ENCODE measurements around the gene SCAP.
A peak's percentile ranks its signal among the peaks of the same experiment; 100 is the strongest.

Gene SCAP

GRCh38 chr3:47412842-47413520 is 62.8 kb downstream of the SCAP start:
- DNase-seq: no peak

DNA sequence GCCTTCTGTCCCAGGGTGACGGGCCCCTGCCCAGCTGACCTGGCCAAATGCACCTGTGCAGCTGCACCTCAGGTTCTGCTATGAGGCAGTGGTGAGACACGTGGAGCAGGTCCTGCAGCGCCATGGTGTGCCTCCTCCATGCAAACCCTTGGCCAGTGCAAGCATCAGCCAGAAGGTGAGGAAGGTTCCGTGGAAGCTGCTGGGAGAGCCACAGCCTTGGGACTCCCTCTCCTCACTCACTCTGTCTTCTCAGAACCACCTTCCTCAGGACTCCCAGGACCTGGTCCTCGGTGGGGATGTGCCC is 63.3 kb downstream of the SCAP start:
- DNase-seq: no peak

GRCh38 chr3:47411696-47412452 is 63.9 kb downstream of the SCAP start:
- DNase-seq: no peak

GRCh38 chr3:47410801-47411646 is 64.7 kb downstream of the SCAP start:
- no peak for DNase-seq

DNA sequence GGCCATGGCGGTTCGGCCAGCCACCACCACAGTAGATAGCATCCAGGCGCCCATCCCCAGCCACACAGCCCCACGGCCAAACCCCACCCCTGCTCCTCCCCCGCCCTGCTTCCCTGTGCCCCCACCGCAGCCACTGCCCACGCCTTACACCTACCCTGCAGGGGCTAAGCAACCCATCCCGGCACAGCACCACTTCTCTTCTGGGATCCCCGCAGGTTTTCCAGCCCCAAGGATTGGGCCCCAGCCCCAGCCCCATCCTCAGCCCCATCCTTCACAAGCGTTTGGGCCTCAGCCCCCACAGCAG is 65.4 kb downstream of the SCAP start:
- no peak for DNase-seq

- no peak for DNase-seq
Observed at GRCh38 chr3:47409688-47410416, 65.9 kb downstream of the SCAP start.

DNA sequence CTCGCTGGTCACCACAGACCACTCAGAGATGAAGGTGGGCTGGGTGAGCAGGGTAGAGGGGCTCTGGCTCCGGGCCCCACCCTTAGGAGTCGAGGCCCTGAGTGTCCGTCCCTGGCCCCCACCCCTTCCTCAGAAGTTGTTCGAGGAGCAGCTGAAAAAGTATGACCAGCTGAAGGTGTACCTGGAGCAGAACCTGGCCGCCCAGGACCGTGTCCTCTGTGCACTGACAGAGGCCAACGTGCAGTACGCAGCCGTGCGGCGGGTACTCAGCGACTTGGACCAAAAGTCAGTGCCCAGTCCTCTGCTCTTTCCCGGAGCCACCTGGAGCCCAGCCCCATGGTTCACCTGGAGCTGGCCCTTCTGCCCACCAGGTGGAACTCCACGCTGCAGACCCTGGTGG is 66.5 kb downstream of the SCAP start:
- DNase-seq: no peak

DNA sequence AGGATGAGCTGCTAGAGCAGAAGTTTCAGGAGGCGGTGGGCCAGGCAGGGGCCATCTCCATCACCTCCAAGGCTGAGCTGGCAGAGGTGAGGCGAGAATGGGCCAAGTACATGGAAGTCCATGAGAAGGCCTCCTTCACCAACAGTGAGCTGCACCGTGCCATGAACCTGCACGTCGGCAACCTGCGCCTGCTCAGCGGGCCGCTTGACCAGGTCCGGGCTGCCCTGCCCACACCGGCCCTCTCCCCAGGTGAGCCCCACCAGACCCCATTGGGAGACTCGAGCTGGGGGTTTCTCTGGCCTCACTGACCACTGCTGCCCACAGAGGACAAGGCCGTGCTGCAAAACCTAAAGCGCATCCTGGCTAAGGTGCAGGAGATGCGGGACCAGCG is 66.9 kb downstream of the SCAP start:
- DNase-seq: no peak

GRCh38 chr3:47407896-47408838 is 67.6 kb downstream of the SCAP start:
- DNase-seq: no peak

GRCh38 chr3:47407237-47407636 is 68.5 kb downstream of the SCAP start:
- DNase-seq: no peak

- DNase-seq: no peak
Observed at GRCh38 chr3:47406762-47407149, 69.0 kb downstream of the SCAP start.

DNA sequence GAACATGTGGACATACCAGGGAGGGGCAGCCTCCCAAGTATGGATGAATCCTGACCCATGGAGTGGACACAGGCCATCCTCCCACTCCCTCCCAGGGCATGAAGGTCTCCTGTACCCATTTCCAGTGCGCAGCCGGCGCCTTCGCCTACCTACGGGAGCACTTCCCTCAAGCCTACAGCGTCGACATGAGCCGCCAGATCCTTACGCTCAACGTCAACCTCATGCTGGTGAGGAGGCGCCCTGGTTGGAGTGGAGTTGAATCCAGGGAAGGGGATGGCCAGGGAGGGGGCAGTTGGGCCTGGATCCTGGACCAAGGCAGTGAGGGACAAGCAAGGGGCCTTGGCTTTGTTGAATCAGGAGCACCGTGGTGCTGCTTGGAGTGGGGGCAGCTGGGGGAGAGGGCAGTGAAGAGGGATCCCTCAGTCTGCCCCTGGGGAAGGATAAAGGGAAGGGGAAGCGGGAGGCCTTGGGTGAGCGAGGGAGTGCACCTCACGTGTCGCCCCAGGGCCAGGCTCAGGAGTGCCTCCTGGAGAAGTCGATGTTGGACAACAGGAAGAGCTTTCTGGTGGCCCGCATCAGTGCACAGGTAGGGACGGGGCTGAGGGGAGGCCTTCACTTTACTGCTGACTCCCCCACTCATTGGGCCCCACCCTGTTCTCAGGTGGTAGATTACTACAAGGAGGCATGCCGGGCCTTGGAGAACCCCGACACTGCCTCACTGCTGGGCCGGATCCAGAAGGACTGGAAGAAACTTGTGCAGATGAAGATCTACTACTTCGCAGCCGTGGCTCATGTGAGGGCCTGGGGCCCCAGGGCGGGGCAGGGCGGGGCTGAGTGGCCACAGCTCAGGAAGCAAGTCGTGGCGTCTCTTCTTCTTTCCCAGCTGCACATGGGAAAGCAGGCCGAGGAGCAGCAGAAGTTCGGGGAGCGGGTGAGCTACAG is 69.7 kb downstream of the SCAP start:
- DNase-seq: no peak

DNA sequence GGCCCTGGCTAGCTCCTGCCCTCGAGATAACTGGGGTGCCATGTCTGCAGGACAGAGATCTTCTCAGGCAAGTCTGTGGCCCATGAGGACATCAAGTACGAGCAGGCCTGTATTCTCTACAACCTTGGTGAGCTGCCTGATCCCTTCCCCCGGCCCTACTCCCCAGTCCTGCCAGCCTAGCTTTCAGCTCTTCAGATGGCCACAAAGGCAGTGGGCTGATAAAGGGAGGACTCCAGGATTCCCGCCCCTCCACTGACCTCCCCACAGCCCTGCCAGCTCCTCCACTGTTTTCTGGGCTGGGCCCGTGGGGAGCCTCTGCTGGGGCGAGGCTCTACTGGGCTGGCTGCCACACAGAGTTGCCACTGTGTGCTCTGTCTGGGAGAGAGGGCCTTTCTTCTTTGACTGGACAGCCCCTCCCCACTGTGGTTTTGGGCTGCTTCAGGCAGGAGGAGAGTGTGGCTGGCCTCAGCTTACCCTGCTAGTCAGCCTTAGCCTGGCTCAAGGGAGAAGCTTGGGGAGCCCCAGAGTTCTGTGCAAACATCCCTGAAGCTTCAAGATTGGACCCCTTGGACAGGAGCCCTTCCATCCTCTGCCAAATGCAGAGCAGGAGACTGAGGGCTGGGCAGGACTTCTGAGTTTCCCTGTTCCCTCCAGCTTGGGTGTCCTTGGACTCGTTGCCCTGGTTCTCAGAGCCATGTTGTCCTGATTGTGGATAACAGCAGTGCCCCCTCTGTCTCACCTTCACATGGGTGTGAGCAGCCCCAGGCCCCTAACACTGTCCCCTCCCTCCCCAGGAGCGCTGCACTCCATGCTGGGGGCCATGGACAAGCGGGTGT is 70.6 kb downstream of the SCAP start:
- peak; percentile 50 for DNase-seq

DNA sequence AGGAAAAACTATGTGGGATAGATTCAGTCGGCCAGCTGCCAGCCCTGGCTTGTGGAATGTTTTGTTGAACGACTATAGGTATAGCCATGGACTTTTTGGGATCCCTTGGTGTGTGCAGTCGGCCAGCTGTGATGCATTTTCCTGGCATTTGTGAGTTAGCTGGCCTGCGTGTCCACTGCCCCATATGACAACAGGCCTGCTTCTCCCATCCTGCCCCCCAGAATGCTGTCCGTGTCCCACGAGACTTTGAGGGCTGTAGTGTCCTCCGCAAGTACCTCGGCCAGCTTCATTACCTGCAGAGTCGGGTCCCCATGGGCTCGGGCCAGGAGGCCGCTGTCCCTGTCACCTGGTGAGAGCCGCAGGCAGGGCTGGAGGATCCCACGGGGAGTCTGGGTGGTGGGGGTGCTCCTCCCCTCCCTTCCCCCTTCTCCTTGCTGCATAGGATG is 71.3 kb downstream of the SCAP start:
- peak; percentile 38 for DNase-seq

DNA sequence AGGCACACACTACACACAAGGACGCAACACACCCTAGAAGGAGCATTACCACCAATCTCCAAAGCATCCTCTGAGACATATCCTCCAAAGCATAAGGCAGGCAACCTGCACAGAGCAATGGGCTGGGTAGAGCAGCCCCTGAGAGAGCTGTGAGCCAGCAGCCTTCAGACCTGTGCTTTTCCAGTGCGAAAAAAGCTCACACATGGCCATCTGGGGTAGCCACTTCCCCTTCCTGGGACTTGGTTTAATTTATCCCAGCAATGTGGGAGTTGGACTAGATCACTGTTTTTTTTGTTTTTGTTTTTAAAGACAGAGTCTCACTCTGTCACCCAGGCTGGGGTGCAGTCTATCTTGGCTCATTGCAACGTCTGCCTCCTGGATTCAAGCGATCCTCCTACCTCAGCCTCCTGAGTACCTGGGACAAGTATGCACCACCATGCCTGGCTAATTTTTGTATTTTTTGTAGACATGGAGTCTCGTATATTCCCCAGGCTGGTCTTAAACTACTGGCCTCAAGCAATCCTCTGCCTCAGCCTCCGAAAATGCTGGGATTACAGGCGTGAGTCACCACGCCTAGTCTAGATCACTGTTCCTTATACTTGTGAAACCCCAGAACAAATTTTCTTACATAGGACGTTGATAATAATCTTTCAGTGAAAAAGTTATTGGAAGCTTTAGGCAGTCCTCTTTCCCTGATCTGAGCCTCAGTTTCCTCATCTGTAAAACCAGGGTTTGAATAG is 76.0 kb downstream of the SCAP start:
- no peak for DNase-seq

GRCh38 chr3:47399016-47399415 is 76.7 kb downstream of the SCAP start:
- no peak for DNase-seq

- no peak for DNase-seq
Observed at GRCh38 chr3:47398228-47398627, 77.5 kb downstream of the SCAP start.

GRCh38 chr3:47394881-47395280 is 80.9 kb downstream of the SCAP start:
- DNase-seq: no peak

DNA sequence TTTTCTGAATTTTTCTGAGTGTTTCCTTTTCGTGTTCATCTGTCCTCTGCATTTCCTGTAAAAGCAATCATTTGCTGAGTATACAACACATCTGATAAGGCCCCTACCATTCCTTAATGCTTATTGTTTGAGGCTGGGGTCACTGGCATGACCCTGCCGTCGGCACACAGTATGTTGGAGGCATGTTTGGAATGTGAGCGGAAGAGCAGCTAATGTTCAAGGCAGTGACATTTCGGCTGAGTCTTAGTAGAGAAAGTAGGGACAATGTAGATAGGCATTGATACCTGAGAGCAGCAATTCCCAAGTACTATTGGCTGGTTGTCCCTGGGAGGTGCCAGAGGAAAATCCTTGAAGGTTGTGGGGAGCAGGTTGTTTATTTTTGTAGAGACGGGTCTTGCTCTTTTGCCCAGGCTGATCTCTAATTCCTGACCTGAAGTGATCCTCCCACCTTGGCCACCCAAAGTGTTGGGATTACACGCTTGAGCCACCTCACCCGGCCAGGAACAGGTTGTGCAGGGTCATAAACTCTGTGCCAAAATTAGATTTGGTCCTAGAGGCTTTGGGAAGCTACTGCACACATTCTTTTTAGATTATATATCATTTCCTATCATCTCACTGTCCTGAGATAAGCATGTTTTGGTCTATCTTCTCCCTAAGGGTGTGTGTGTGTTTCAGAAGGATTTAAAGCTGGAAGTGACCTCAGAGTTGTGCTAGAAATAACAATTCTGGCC is 81.4 kb downstream of the SCAP start:
- peak; percentile 41 for DNase-seq
